H1 (cell line): ENCODE results near the gene EXOC2. TPM values are rescaled to one million over a fixed set of nuclear protein-coding genes. Genes with fewer than 3 reads are reported as not detected.

Experiments
- ASH2L ChIP-seq: fragments of 200-600, 300-600 bp; sonication (generic); IDR thresholded peaks from one replicate; pipeline ENCODE4 v1.7.1; 2017; ENCODE audit warnings: low read length
- BACH1 ChIP-seq: IDR thresholded peaks from 2 replicates; pipeline ENCODE4 v1.6.1; 2012; ENCODE audit warnings: low read length, improper control_type of control experiment
- BCL11A ChIP-seq, 2 experiments: IDR thresholded peaks; one replicate each; pipeline ENCODE4 v1.6.1; 2011; ENCODE audit warnings: low read depth in 2 of 2, low read length in 2 of 2, mild to moderate bottlenecking in 2 of 2
- CBX5 ChIP-seq: fragments of 300-800, 300-1000 bp; sonication (generic); IDR thresholded peaks from 2 replicates; pipeline ENCODE4 v1.7.1; 2016; ENCODE audit warnings: antibody characterized with exemption, low read length, low read depth
- CHD2 ChIP-seq: IDR thresholded peaks from 2 replicates; pipeline ENCODE4 v1.6.1; 2012; ENCODE audit warnings: low read length, improper control_type of control experiment
- EGR1 ChIP-seq: IDR thresholded peaks from 2 replicates; pipeline ENCODE4 v1.6.1; 2011; ENCODE audit warnings: low read depth, low read length, borderline replicate concordance
- EP300 ChIP-seq, 2 experiments: IDR thresholded peaks; 1 replicate in 1 of 2; 2 replicates in 1 of 2; pipeline ENCODE4 v1.6.1; 2011 to 2012; ENCODE audit warnings: low read depth in 2 of 2, low read length in 2 of 2, mild to moderate bottlenecking in 2 of 2, borderline replicate concordance in 1 of 2, inconsistent platforms in 1 of 2, moderate library complexity in 1 of 2
- GABPA ChIP-seq: IDR thresholded peaks from 2 replicates; pipeline ENCODE4 v1.6.1; 2011; ENCODE audit warnings: mild to moderate bottlenecking, low read length, moderate library complexity, borderline replicate concordance; ENCODE audit not compliant: insufficient read depth
- KDM5A ChIP-seq: fragments of 200-600 bp; IDR thresholded peaks from 2 replicates; pipeline ENCODE4 v1.7.1; 2012; ENCODE audit warnings: mild to moderate bottlenecking, low read length, inconsistent platforms, mixed read lengths
- RAD21 ChIP-seq, 2 experiments: IDR thresholded peaks in 1 of 2; conservative IDR thresholded peaks in 1 of 2; 2 replicates each; pipeline ENCODE4 v1.6.1; 2011; ENCODE audit warnings: low read depth in 2 of 2, low read length in 2 of 2, improper control_type of control experiment in 1 of 2, inconsistent platforms in 1 of 2, mild to moderate bottlenecking in 1 of 2, moderate library complexity in 1 of 2
- RNF2 ChIP-seq: fragments of 200-900, 300-1000 bp; sonication (generic); IDR thresholded peaks from 2 replicates; pipeline ENCODE4 v1.7.1; 2016; ENCODE audit warnings: borderline replicate concordance, low read depth, mild to moderate bottlenecking, antibody characterized with exemption, low read length; ENCODE audit not compliant: poor library complexity, severe bottlenecking; ENCODE audit errors: missing control alignments
- SAP30 ChIP-seq: fragments of 300-600 bp; sonication (generic); IDR thresholded peaks from 2 replicates; pipeline ENCODE4 v1.7.1; 2012; ENCODE audit warnings: low read length, moderate library complexity, mild to moderate bottlenecking, inconsistent platforms; ENCODE audit not compliant: insufficient read depth, insufficient replicate concordance
- SIN3A ChIP-seq, 2 experiments: IDR thresholded peaks in 1 of 2; conservative IDR thresholded peaks in 1 of 2; 2 replicates each; pipeline ENCODE4 v1.6.1; 2011 to 2012; ENCODE audit warnings: low read length in 2 of 2, improper control_type of control experiment in 1 of 2, low read depth in 1 of 2, mild to moderate bottlenecking in 1 of 2
- SIX5 ChIP-seq: IDR thresholded peaks from 2 replicates; pipeline ENCODE4 v1.6.1; 2011; ENCODE audit warnings: mild to moderate bottlenecking, low read depth, low read length
- SP2 ChIP-seq: IDR thresholded peaks from 2 replicates; pipeline ENCODE4 v1.6.1; 2012; ENCODE audit warnings: mild to moderate bottlenecking, low read length, inconsistent platforms
- SUZ12 ChIP-seq: fragments of 200-600 bp; sonication (generic); IDR thresholded peaks from 2 replicates; pipeline ENCODE4 v1.6.1; 2012; ENCODE audit warnings: mild to moderate bottlenecking, inconsistent platforms, low read length, moderate library complexity, mixed read lengths
- TAF1 ChIP-seq: IDR thresholded peaks from 2 replicates; pipeline ENCODE4 v1.6.1; 2011; ENCODE audit warnings: mild to moderate bottlenecking, low read depth, low read length
- TAF7 ChIP-seq: optimal IDR thresholded peaks from 2 replicates; pipeline ENCODE3; 2011; ENCODE audit warnings: low read depth, mild to moderate bottlenecking, inconsistent platforms, low read length, moderate library complexity, borderline replicate concordance
- TBP ChIP-seq: IDR thresholded peaks from 2 replicates; pipeline ENCODE4 v1.6.1; 2011; ENCODE audit warnings: low read depth, low read length, improper control_type of control experiment
- YY1 ChIP-seq: IDR thresholded peaks from 2 replicates; pipeline ENCODE4 v1.6.1; 2011; ENCODE audit warnings: low read depth, mild to moderate bottlenecking, low read length
- polyA plus RNA-seq, 7 experiments: library from polyadenylated mRNA; depleted of rRNA in 3 of 7; stranded (reverse) in 5 of 7; unstranded in 2 of 7; fragments of >200 nt in 5 of 7; fragments of 200-250 nt in 2 of 7; gene quantifications; 1 replicate in 5 of 7; 2 replicates in 1 of 7; 4 replicates in 1 of 7; pipeline versions ENCODE4 v1.2.1 to v1.2.3, GENCODE V29; 2011 to 2013; ENCODE audit warnings: missing spikeins in 2 of 7, mixed read lengths in 2 of 7
- total RNA-seq: library from RNA; stranded (reverse); fragmentation: NEBNext Ultra II Directional; extraction: Animal tissue kit (Norgen Biotek cat#: 25700); gene quantifications from 2 replicates; pipeline ENCODE4 v1.2.1, GENCODE V29; 2021
- TF ChIP-seq, protein P1 (sequence below): IDR thresholded peaks from 2 replicates; pipeline ENCODE4 v1.6.1; 2012; ENCODE audit warnings: low read length, inconsistent platforms

Gene EXOC2
- total and polyA plus RNA-seq, 2 of the 8 experiments (the other 6 are each of a cell fraction or from before 2014, with no cell fraction given) = 25.5 to 44.4 TPM

DNA sequence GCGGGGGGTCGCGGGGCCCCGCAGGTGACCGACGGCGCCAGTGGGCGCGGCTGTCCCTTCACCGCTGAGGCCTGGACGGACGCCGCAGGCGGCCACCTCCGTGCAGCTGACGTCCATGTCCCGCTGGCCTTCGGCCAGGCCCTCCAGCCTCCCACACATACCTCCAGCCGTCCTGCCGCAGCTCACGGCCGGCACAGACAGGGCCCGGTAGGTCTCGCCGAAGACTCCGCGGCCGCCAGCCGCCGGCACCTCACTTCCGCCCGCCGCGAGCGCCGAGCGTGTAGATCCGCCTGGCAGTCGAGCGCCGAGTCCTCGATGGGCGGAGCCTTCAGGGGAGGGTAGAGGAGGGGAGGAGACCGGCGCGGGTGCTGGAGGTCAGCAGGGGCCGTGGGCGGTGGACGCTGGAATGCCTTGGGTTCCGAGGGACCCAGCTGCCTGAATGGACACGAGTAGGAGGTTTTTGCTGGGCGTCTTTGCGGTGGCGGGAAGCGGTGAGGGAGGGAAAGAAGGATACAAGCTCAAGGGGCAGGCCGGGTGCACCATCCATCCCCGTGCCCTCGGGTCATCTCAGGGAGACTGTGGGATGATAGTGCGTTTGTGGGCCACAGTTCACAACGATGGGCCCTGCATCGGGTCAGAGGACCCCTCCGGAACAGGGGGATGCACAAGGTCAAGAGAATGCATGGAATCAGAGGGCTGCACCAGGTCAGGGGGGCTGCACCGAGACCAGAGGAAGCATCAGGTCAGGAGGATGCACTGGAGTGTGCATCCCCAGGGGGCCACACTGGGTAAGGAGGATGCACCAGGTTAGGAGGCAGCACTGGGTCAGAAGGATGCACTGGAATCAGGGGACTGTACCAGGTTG lies at the start of gene EXOC2 (continued):
- TF ChIP-seq CHD2 = 0 out of 2 replicates have a peak, but pooled peaks have one; percentile 21
- TF ChIP-seq TBP = peak; percentile 44; the same call in 1 of the 2 replicates
- TF ChIP-seq ASH2L = peak; percentile 99
- no peak for TF ChIP-seq BCL11A (IDR thresholded peaks at IDR 0.05; ENCODE audit: low read depth in 2 of 2, low read length in 2 of 2)
- TF ChIP-seq EP300 (IDR thresholded peaks at IDR 0.05; ENCODE audit: borderline replicate concordance in 1 of 2, low read depth in 2 of 2, low read length in 2 of 2) = peak in 1 of 2 experiments; percentile 91; a peak in 1 of 3 replicates
- peak; percentile 62; the same call in 1 of the 2 replicates for TF ChIP-seq KDM5A
- TF ChIP-seq TAF7 = peak; percentile 60
- TF ChIP-seq RNF2 = no peak
- no peak for TF ChIP-seq SP2
- TF ChIP-seq RAD21 (IDR thresholded peaks at IDR 0.05 in 1 of 2, conservative IDR thresholded peaks at IDR 0.05 in 1 of 2; ENCODE audit: low read depth in 2 of 2, low read length in 2 of 2) = peak; percentile 49 to 63
- peak; percentile 79 for TF ChIP-seq YY1
- no peak for TF ChIP-seq SUZ12
- peak; percentile 90 to 96; a peak in 3 of 4 replicates for TF ChIP-seq SIN3A (conservative IDR thresholded peaks at IDR 0.05 in 1 of 2, IDR thresholded peaks at IDR 0.05 in 1 of 2; ENCODE audit: low read depth in 1 of 2, low read length in 2 of 2)
- TF ChIP-seq SIX5 = peak; percentile 8; the same call in 1 of the 2 replicates
- no peak for TF ChIP-seq CBX5
- TF ChIP-seq, protein P1, sequence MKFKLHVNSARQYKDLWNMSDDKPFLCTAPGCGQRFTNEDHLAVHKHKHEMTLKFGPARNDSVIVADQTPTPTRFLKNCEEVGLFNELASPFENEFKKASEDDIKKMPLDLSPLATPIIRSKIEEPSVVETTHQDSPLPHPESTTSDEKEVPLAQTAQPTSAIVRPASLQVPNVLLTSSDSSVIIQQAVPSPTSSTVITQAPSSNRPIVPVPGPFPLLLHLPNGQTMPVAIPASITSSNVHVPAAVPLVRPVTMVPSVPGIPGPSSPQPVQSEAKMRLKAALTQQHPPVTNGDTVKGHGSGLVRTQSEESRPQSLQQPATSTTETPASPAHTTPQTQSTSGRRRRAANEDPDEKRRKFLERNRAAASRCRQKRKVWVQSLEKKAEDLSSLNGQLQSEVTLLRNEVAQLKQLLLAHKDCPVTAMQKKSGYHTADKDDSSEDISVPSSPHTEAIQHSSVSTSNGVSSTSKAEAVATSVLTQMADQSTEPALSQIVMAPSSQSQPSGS = no peak
- TF ChIP-seq GABPA = peak; percentile 86
- peak; percentile 27 for TF ChIP-seq SAP30
- peak; percentile 76 for TF ChIP-seq EGR1
- TF ChIP-seq BACH1 = no peak
- peak; percentile 67 for TF ChIP-seq TAF1
